ELR (cell line): ENCODE results near the gene SPATS2L.
A peak's percentile ranks its signal among the peaks of the same experiment; 100 is the strongest.

Experiments
- DNase-seq: peaks from one replicate; pipeline ENCODE4 v3.0.0-alpha.2; 2015; ENCODE audit warnings: low read depth

SPATS2L gene

DNA sequence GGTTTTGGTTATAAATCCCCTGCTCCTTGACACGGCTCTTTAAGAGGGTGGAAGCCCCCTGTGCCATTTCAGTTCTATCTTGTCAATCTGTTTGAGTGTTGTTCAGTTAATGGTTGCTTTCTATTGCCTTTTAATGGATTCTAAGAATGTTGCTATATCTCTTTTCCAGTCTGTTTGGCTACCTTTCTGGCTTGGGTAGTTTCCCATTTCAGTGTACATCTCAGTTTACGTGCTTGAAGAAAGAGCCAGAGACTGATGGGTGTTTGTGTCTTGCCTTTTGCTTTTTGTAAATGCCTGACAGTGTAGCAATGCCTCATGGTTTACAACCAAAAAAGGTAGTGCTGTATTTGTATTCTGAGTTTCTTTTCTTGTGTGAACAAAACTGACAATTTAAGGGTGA is 45.3 kb downstream of the SPATS2L start:
- no peak for DNase-seq

DNA sequence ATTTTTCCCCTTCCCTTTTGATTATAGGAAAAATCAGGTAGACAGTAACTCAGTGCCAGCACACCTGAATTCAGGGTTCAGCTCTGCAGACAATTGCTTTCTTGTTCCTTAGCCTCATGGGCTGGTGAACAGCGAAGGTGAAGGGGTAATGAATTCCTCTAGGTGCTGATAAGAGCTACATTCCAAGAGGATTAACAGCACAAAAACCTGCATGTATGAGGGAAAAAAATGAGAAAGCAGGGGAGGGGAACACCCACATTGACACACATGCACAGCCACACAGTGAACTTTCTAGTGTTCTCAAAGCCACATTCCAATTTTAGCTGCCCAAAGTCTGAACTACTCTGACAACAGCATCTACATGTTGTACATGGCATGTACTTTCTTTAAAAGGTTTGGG is 46.1 kb downstream of the SPATS2L start:
- peak; percentile 31 for DNase-seq

DNA sequence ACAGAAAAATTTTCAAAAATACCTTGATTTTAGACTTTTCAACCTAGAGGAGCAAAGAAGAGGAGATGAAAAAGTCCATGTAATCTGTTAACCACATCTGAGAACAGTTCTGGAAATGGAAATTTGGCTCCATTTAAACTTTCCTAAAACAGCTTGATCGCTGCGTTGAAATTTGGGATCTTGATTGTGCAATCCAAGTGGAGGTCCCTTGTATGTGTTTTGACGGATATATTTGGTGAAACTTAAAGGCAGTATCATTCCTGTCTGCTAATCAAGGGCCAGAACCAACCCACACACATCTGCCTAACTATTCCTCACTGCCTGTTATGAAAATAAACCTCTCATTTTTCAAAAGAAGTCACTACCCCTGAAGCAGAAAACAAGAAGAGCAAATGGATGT is 46.6 kb downstream of the SPATS2L start:
- no peak for DNase-seq

DNA sequence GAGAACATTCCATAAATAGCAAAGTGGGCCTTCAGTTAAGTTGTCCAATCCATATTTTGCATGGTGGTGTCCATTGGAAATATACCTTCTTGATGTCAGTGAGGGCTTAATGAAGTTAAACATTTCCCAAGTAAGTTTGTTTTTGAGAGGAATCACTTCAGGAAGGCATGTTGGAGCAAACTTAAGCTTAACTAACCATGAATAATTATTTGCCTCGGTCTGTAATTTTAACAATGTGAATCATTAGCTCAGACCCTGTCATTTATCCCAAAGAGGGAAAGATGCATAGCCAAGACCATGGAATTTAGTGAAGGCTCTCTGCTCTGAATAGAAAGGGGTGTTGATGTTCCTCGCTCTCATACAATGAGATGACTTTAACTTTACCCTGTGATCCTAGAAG is 47.4 kb downstream of the SPATS2L start:
- no peak for DNase-seq

DNA sequence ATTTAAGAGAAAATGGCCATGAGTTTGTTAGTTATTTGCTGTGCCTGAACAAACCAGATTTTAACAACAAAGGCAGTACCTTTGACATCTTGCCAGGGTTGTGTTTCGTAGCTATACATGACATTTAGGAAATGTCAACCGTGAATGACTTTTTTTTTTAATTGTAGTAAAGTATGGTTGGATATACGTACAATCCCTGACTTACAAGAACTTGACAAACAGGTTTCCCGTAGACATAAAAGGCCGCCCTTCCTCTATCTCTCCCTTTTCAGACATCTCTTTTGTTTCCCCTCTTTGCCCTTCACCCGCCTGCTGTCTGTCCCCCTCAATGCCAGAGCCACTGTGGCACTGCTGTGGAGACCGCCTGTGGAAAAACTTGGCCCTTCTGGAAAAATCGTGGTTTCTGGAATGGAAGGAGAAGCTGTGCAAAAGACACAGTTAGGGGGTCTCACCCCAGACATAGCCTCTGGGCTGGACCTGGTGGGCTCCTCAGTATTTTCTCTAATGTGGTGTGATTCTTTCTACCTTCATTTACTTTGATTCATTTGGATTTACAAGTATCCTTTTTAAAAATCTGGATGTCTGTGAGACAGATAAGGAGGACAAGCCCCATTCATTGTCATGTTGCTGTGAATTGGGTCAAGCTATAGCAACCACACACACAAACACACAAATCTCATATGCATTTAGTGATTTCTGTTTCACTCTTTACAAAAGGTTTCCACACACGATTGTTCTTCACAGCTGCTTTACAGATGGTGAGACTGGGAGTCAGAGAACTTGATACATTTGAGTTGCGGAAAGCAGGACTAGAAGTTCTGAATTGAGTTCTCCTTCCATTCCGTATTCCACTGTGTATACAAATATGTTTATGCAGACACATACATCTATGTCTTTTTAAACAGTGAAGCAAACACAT is 48.6 kb downstream of the SPATS2L start:
- no peak for DNase-seq

- DNase-seq = no peak
Measured at GRCh38 chr2:200356321-200356720, 49.8 kb downstream of the SPATS2L start.

- no peak for DNase-seq
Measured at GRCh38 chr2:200356857-200357384, 50.4 kb downstream of the SPATS2L start.

DNA sequence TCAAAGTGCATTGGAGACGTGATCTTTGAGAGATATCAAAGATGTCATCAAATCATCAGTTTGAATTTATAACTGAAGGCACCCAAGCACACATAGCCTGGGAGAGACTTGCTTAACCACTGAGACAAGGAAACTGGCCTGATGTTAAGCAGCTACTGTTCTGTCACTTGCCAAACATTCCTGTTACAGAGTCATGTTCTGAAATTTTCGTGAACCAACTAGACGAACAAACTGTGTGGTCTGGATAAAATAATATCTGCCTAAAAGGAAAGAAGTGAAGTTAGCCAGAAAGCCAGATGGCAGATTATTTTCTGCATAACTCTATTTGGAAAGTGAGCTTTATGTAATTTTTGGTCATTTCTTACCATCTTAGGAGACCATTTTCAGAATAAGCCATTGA is 51.4 kb downstream of the SPATS2L start:
- DNase-seq = no peak

GRCh38 chr2:200359552-200359951 is 53.1 kb downstream of the SPATS2L start:
- no peak for DNase-seq

DNA sequence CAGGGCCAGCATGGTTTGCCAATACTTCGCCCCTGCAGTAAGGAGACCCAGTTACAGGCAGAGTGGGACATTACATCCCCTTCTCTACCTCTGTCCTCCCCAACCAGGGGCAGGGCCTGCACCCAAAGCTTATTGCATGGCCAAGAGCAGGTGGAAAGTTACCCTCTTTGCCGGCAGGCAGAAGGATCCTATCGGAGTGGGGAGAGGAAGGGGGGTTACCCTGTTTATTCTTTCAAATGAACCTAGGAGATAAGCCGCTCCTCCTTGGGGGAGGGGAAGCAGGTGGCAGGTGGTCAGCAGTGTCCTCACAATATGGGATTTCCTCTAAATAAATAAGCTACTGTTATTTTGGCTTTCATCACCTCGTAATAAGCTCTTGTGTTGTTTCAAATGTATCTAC is 53.9 kb downstream of the SPATS2L start:
- no peak for DNase-seq

- DNase-seq = no peak
Measured at GRCh38 chr2:200362202-200362917, 55.9 kb downstream of the SPATS2L start.

- no peak for DNase-seq
Measured at GRCh38 chr2:200363279-200363678, 56.8 kb downstream of the SPATS2L start.

GRCh38 chr2:200364142-200364541 is 57.6 kb downstream of the SPATS2L start:
- DNase-seq = no peak

DNA sequence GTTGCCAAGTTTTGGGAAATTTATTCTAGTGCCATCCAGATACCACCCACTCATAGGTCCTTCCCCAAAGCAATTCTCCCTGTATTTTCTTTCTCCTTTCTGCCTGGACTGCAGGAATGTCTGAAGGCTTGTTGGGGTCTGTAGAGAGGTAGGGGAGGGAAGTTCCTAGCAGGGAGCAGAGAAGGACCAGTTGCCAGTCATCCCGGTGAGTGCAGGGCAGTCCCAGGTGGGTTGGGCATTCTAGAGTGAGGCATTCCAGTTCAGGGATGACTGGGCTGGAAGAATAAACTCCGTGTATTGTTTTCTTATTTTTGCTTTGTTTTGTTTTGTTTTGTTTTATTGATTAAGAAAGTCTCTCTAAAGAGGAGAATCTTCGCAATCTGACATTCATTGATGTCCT is 58.1 kb downstream of the SPATS2L start:
- DNase-seq = no peak

DNA sequence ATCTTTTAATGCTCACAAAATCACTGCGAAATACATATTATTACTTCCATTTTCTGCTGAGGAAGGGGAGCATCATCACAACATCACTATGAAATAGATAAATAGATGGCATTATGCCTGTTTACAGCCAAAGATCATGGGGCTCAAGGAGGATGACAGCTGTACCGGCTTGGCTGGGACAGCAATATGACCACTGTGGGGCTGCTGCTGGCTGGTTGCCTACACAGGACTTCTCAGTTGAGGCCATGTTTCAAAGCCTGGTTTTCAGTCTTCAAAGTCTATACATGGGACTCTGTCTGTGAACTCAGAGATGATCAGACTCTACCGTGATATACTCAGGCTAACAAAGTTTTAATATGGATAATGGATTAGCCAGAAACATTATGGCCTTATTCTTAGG is 58.7 kb downstream of the SPATS2L start:
- DNase-seq = no peak

GRCh38 chr2:200367155-200367554 is 60.7 kb downstream of the SPATS2L start:
- no peak for DNase-seq

DNA sequence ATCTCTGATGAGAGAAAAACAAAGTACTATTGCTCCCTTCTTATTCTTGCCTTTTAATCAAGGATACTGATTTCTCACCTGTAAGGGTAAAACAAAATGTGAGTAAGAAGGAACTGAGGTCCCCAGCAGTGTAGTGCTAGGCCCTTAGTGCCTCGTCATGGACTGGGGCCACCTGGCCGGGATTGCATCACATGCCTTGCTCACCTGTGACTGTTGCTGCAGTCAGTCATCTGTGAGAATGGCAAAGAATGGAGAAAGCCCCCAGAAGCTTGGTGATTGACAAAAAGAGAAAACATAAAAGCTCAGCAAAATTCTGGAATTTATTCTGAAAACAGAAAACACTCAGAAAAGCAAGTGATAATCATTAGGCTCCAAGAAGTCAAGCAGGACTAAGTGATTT is 63.4 kb downstream of the SPATS2L start:
- DNase-seq = no peak

- no peak for DNase-seq
Measured at GRCh38 chr2:200373231-200373630, 66.7 kb downstream of the SPATS2L start.

GRCh38 chr2:200373973-200374416 is 67.5 kb downstream of the SPATS2L start:
- DNase-seq = no peak

GRCh38 chr2:200376513-200377354 is 70.2 kb downstream of the SPATS2L start:
- DNase-seq = no peak

GRCh38 chr2:200377355-200378336 is 71.2 kb downstream of the SPATS2L start:
- peak; percentile 29 for DNase-seq
